ENCODE measurements around the gene NACC1. TPM values are rescaled to one million over a fixed set of nuclear protein-coding genes. Genes with fewer than 3 reads are reported as not detected.

NACC1 gene
- total and polyA plus RNA-seq, 4 donors = 0.86 to 24.7 (median 17.7) TPM

DNA sequence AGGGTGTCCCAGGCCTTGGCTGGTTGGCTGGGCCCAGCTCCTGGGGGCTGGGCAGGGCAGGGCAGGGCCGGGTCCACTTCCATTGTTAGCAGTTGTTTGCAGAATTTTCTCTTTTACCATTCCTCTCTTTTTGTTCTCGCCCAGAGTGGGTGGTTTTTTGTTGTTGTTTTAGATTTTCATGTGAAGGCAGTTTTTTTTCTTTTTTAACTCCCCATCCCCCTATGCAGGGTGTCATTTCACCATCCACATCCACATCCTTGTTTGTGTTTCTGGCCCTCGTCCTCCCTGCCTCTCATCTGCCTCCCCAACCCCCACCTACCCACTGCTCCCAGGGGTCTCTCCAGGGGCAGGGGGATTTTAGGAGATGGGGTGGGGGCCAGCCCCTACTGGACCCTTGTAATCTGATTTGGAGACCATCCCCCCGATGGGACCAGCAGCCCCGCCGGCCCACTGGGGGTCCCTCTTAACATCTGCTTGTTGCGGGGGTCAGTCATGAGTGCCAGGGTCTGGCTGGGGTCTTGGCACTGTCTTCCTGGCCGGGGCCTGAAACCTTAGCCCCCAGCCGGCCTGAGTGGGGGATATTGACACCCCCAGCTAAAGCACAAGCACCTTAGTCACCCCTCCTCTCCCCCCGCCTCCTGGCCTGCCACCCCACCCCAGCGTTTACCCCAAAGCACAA, 21.7 kb downstream of the NACC1 start:
- 79% methylated on average over 11 of the region's 11 CpGs for WGBS
- Histone ChIP-seq H3K4me1 (ENCODE audit: control insufficient read depth in 4 of 4, insufficient read depth in 4 of 4, low read length in 3 of 4) (no peaks in the 10 kb centered on the region), H3K9me3 (ENCODE audit: control insufficient read depth in 4 of 4, low read length in 3 of 4) (no peaks in the 10 kb centered on the region), H3K4me3 (ENCODE audit: low read depth in 1 of 3, low read length in 3 of 3) (no peak overlapping the region), H3K27ac (ENCODE audit: low read depth in 1 of 2, low read length in 2 of 2) (no peak overlapping the region), H3K27me3 (ENCODE audit: control insufficient read depth in 4 of 4, insufficient read depth in 4 of 4, low read length in 3 of 4) (no peaks in the 10 kb centered on the region), H3K36me3 (ENCODE audit: control insufficient read depth in 4 of 4, insufficient read depth in 3 of 4, low read depth in 1 of 4, low read length in 3 of 4) (peaks cover 12 to 43% (median 17%) of the 10 kb centered on the region in 4 donors), H3K9ac (ENCODE audit: low read depth in 1 of 2, low read length in 2 of 2) (no peak overlapping the region)
- TF ChIP-seq RAD21 (IDR thresholded peaks at IDR 0.05) (no peak), HNF4G (IDR thresholded peaks at IDR 0.05) (no peak), SP1 (IDR thresholded peaks at IDR 0.05) (no peak), NR2F2 (IDR thresholded peaks at IDR 0.05) (no peak), JUND (IDR thresholded peaks at IDR 0.05) (no peak), YY1 (IDR thresholded peaks at IDR 0.05) (no peak), EGR1 (IDR thresholded peaks at IDR 0.05; ENCODE audit: low read depth in 2 of 2) (no peak), RXRA (IDR thresholded peaks at IDR 0.05) (no peak), FOXA1 (IDR thresholded peaks at IDR 0.05) (no peak)
- TF ChIP-seq, protein P1, sequence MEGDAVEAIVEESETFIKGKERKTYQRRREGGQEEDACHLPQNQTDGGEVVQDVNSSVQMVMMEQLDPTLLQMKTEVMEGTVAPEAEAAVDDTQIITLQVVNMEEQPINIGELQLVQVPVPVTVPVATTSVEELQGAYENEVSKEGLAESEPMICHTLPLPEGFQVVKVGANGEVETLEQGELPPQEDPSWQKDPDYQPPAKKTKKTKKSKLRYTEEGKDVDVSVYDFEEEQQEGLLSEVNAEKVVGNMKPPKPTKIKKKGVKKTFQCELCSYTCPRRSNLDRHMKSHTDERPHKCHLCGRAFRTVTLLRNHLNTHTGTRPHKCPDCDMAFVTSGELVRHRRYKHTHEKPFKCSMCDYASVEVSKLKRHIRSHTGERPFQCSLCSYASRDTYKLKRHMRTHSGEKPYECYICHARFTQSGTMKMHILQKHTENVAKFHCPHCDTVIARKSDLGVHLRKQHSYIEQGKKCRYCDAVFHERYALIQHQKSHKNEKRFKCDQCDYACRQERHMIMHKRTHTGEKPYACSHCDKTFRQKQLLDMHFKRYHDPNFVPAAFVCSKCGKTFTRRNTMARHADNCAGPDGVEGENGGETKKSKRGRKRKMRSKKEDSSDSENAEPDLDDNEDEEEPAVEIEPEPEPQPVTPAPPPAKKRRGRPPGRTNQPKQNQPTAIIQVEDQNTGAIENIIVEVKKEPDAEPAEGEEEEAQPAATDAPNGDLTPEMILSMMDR (IDR thresholded peaks at IDR 0.05; ENCODE audit: low read depth, low read length, missing input control) = no peak
- TF ChIP-seq, protein P2, sequence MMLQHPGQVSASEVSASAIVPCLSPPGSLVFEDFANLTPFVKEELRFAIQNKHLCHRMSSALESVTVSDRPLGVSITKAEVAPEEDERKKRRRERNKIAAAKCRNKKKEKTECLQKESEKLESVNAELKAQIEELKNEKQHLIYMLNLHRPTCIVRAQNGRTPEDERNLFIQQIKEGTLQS (IDR thresholded peaks at IDR 0.05) = no peak
- TF ChIP-seq, protein P3, sequence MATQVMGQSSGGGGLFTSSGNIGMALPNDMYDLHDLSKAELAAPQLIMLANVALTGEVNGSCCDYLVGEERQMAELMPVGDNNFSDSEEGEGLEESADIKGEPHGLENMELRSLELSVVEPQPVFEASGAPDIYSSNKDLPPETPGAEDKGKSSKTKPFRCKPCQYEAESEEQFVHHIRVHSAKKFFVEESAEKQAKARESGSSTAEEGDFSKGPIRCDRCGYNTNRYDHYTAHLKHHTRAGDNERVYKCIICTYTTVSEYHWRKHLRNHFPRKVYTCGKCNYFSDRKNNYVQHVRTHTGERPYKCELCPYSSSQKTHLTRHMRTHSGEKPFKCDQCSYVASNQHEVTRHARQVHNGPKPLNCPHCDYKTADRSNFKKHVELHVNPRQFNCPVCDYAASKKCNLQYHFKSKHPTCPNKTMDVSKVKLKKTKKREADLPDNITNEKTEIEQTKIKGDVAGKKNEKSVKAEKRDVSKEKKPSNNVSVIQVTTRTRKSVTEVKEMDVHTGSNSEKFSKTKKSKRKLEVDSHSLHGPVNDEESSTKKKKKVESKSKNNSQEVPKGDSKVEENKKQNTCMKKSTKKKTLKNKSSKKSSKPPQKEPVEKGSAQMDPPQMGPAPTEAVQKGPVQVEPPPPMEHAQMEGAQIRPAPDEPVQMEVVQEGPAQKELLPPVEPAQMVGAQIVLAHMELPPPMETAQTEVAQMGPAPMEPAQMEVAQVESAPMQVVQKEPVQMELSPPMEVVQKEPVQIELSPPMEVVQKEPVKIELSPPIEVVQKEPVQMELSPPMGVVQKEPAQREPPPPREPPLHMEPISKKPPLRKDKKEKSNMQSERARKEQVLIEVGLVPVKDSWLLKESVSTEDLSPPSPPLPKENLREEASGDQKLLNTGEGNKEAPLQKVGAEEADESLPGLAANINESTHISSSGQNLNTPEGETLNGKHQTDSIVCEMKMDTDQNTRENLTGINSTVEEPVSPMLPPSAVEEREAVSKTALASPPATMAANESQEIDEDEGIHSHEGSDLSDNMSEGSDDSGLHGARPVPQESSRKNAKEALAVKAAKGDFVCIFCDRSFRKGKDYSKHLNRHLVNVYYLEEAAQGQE (IDR thresholded peaks at IDR 0.05) = no peak
- DNase-seq (ENCODE audit: low spot score) = no peak

DNA sequence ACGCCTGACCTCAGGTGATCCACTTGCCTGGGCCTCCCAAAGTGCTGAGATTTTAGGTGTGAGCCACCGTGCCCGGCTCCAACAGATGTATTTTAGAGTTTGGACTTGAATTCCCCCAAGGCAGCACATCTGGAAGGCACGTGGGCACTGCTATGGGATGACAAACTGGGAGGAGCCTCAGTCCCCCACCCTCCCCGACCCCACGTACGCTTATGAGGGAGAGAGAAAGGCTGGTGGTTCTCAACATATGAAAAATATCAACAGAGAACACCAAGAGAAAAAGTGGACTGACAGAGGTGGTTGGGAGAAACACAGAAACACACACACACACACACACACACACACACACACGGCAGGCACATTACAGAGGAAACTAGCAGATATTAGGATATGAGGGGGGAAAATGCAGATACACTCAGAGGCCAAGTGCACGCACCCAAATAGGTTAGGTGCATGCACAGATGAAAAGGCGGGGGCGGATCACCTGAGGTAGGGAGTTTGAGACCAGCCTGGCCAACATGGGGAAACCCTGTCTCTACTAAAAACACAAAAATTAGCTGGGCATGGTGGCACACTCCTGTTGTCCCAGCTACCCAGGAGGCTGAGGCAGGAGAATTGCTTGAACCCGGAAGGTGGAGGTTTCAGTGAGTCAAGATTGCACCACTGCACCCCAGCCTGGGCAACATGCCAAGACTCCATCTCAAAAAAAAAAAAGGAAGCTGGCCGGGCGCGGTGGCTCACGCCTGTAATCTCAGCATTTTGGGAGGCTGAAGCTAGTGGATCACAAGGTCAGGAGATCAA, 28.9 kb downstream of the NACC1 start:
- Histone ChIP-seq H3K36me3 (ENCODE audit: control insufficient read depth in 4 of 4, insufficient read depth in 3 of 4, low read depth in 1 of 4, low read length in 3 of 4) (peaks cover 0 to 11% (median 3%) of the 10 kb centered on the region in 4 donors), H3K27ac (ENCODE audit: low read depth in 1 of 2, low read length in 2 of 2) (no peak overlapping the region), H3K27me3 (ENCODE audit: control insufficient read depth in 4 of 4, insufficient read depth in 4 of 4, low read length in 3 of 4) (no peaks in the 10 kb centered on the region), H3K4me3 (ENCODE audit: low read depth in 1 of 3, low read length in 3 of 3) (no peak overlapping the region), H3K4me1 (ENCODE audit: control insufficient read depth in 4 of 4, insufficient read depth in 4 of 4, low read length in 3 of 4) (peaks cover 0 to 14% (median 11%) of the 10 kb centered on the region in 4 donors), H3K9me3 (ENCODE audit: control insufficient read depth in 4 of 4, low read length in 3 of 4) (no peaks in the 10 kb centered on the region), H3K9ac (ENCODE audit: low read depth in 1 of 2, low read length in 2 of 2) (no peak overlapping the region)
- no peak for DNase-seq (ENCODE audit: low spot score)
- 72% methylated on average over 16 of the region's 16 CpGs for WGBS
- TF ChIP-seq, protein P1 (IDR thresholded peaks at IDR 0.05; ENCODE audit: low read depth, low read length, missing input control) = no peak
- no peak for TF ChIP-seq EGR1 (IDR thresholded peaks at IDR 0.05; ENCODE audit: low read depth in 2 of 2)
- TF ChIP-seq FOXA2 (IDR thresholded peaks at IDR 0.05) = no peak
- TF ChIP-seq RAD21 (IDR thresholded peaks at IDR 0.05) = no peak
- no peak for TF ChIP-seq HNF4A (conservative IDR thresholded peaks at IDR 0.05)
- TF ChIP-seq, protein P3 (IDR thresholded peaks at IDR 0.05) = no peak
- no peak for TF ChIP-seq YY1 (IDR thresholded peaks at IDR 0.05)
- TF ChIP-seq GABPA (IDR thresholded peaks at IDR 0.05 in 1 of 2, conservative IDR thresholded peaks at IDR 0.05 in 1 of 2) = no peak
- no peak for TF ChIP-seq RXRA (IDR thresholded peaks at IDR 0.05)
- TF ChIP-seq, protein P2 (IDR thresholded peaks at IDR 0.05) = no peak
- TF ChIP-seq NR2F2 (IDR thresholded peaks at IDR 0.05) = no peak
- TF ChIP-seq MAX (IDR thresholded peaks at IDR 0.05) = no peak
- TF ChIP-seq TAF1 (conservative IDR thresholded peaks at IDR 0.05) = no peak
- TF ChIP-seq SP1 (IDR thresholded peaks at IDR 0.05) = no peak
- no peak for TF ChIP-seq HNF4G (IDR thresholded peaks at IDR 0.05)
